HCT116 (cell line): Measurements from ENCODE around the gene ATG3. TPM values are rescaled to one million over a fixed set of nuclear protein-coding genes. Genes with fewer than 3 reads are reported as not detected.

Experiments
- ATAC-seq: fragments of 200-7000 bp; cut with Tn5 transposase; 2 replicates; pipeline ENCODE4 v1.9.1; 2020; ENCODE audit warnings: mild to moderate bottlenecking, moderate library complexity
- BruUV-seq: library from RNA; stranded (reverse); fragments of 400-500 nt; replicated peaks from 2 replicates; lab custom pipeline; 2021; lab: Mats Ljungman, UMichigan
- CTCF ChIA-PET: fragments of 300-600 bp; sonication (Branson Sonifier 250); formaldehyde crosslinking; loops from one replicate; lab custom pipeline; 2021; ENCODE audit warnings: antibody characterized with exemption; lab: Charles Lee
- POLR2A ChIA-PET: fragments of 300-600, 350-600 bp; sonication (Branson Sonifier 250); formaldehyde crosslinking; loops from one replicate; lab custom pipeline; 2021; ENCODE audit warnings: antibody characterized with exemption; lab: Charles Lee
- RAD21 ChIA-PET, 2 experiments: fragments of 300-600 bp; sonication (Branson Sonifier 250); formaldehyde crosslinking; loops; one replicate each; lab custom pipeline; 2023; ENCODE audit warnings: low total read pairs in 2 of 2; ENCODE audit not compliant: uncharacterized antibody in 2 of 2, unreplicated experiment in 2 of 2, low non-redundant PET in 1 of 2; lab: Charles Lee
- DNase-seq: peaks from one replicate; pipeline ENCODE4 v3.0.0-alpha.2; 2010; ENCODE audit warnings: low read depth, low spot score
- H2AFZ ChIP-seq: fragments of 200-600 bp; shearing (Covaris generic), sonication (generic); 2 replicates; pipeline ENCODE4 v1.6.1; 2017; ENCODE audit warnings: low read depth, mixed run types, mixed read lengths, antibody characterized with exemption, low read length; ENCODE audit not compliant: poor library complexity, severe bottlenecking
- H3K27ac ChIP-seq: 2 replicates; pipeline ENCODE4 v1.5.1; 2012; ENCODE audit warnings: low read depth, low read length
- H3K27me3 ChIP-seq: fragments of 200-600 bp; sonication (generic); 2 replicates; pipeline ENCODE4 v1.6.1; 2016; ENCODE audit warnings: mixed run types, low read length, mixed read lengths; ENCODE audit not compliant: insufficient read depth
- H3K36me3 ChIP-seq, 2 experiments: fragments of 200-500 bp in 1 of 2; fragments of 200-600 bp in 1 of 2; sonication (Bioruptor generic) in 1 of 2; sonication (generic) in 1 of 2; 2 replicates each; pipeline versions ENCODE4 v1.5.1 to v1.6.1; 2014 to 2016; ENCODE audit warnings: low read length in 2 of 2, inconsistent platforms in 1 of 2, mixed read lengths in 1 of 2, mixed run types in 1 of 2; ENCODE audit not compliant: insufficient read depth in 2 of 2, control insufficient read depth in 1 of 2
- H3K4me1 ChIP-seq, 2 experiments: fragments of 200-600 bp in 1 of 2; sonication (generic) in 1 of 2; 2 replicates each; pipeline versions ENCODE4 v1.5.1 to v1.6.1; 2012 to 2017; ENCODE audit warnings: low read length in 2 of 2, inconsistent platforms in 1 of 2, mild to moderate bottlenecking in 1 of 2, mixed read lengths in 1 of 2, mixed run types in 1 of 2, moderate library complexity in 1 of 2; ENCODE audit not compliant: insufficient read depth in 2 of 2, control insufficient read depth in 1 of 2
- H3K4me2 ChIP-seq: fragments of 200-600 bp; sonication (generic); 2 replicates; pipeline ENCODE4 v1.6.1; 2017; ENCODE audit warnings: mixed run types, low read length, mixed read lengths
- H3K4me3 ChIP-seq, 2 experiments: fragments of 200-600 bp in 1 of 2; sonication (generic) in 1 of 2; replicated peaks in 1 of 2; 2 replicates each; pipeline ENCODE4 v1.5.1; 2011 to 2016; ENCODE audit warnings: low read length in 2 of 2, control low read depth in 1 of 2, low read depth in 1 of 2, mild to moderate bottlenecking in 1 of 2, mixed read lengths in 1 of 2, mixed run types in 1 of 2
- H3K79me2 ChIP-seq: fragments of 200-600 bp; sonication (generic); 2 replicates; pipeline ENCODE4 v1.6.1; 2017; ENCODE audit warnings: mild to moderate bottlenecking, mixed run types, low read length, moderate library complexity, mixed read lengths; ENCODE audit not compliant: insufficient read depth
- H3K9ac ChIP-seq: fragments of 200-600 bp; sonication (generic); 2 replicates; pipeline ENCODE4 v1.6.1; 2016; ENCODE audit warnings: low read length, mixed read lengths
- H3K9me2 ChIP-seq: fragments of 200-600 bp; sonication (generic), shearing (Covaris generic); 2 replicates; pipeline ENCODE4 v1.6.1; 2017; ENCODE audit warnings: mixed run types, mild to moderate bottlenecking, moderate library complexity; ENCODE audit not compliant: insufficient read depth
- H3K9me3 ChIP-seq, 2 experiments: fragments of 200-500 bp in 1 of 2; fragments of 200-600 bp in 1 of 2; sonication (Bioruptor generic) in 1 of 2; sonication (generic) in 1 of 2; 2 replicates each; pipeline ENCODE4 v1.6.1; 2014 to 2017; ENCODE audit warnings: low read length in 2 of 2, mixed read lengths in 2 of 2, inconsistent platforms in 1 of 2, low read depth in 1 of 2, mild to moderate bottlenecking in 1 of 2, mixed run types in 1 of 2, moderate library complexity in 1 of 2; ENCODE audit not compliant: control insufficient read depth in 1 of 2, insufficient read depth in 1 of 2
- H4K20me1 ChIP-seq: fragments of 200-600 bp; sonication (generic), shearing (Covaris generic); 2 replicates; pipeline ENCODE4 v1.6.1; 2017; ENCODE audit warnings: mixed run types, mild to moderate bottlenecking, moderate library complexity; ENCODE audit not compliant: insufficient read depth
- ATF3 ChIP-seq: IDR thresholded peaks from 2 replicates; pipeline ENCODE4 v1.6.1; 2012
- CBX3 ChIP-seq: IDR thresholded peaks from 2 replicates; pipeline ENCODE4 v1.6.1; 2012; ENCODE audit warnings: low read depth
- CEBPB ChIP-seq: IDR thresholded peaks from 2 replicates; pipeline ENCODE4 v1.6.1; 2012; ENCODE audit warnings: low read depth
- CTCF ChIP-seq, 3 experiments: fragments of 200-600 bp in 1 of 3; sonication (generic) in 1 of 3; IDR thresholded peaks in 2 of 3; conservative IDR thresholded peaks in 1 of 3; 2 replicates each; pipeline ENCODE4 v1.5.1; 2012 to 2017; ENCODE audit warnings: low read depth in 2 of 3, low read length in 2 of 3, antibody characterized with exemption in 1 of 3, borderline replicate concordance in 1 of 3, control low read depth in 1 of 3, mild to moderate bottlenecking in 1 of 3, mixed read lengths in 1 of 3, mixed run types in 1 of 3, moderate library complexity in 1 of 3; ENCODE audit not compliant: insufficient read depth in 1 of 3
- EGR1 ChIP-seq: IDR thresholded peaks from 2 replicates; pipeline ENCODE4 v1.6.1; 2012; ENCODE audit warnings: low read depth
- ELF1 ChIP-seq: IDR thresholded peaks from 2 replicates; pipeline ENCODE4 v1.6.1; 2012; ENCODE audit warnings: low read depth, borderline replicate concordance
- JUND ChIP-seq: IDR thresholded peaks from 2 replicates; pipeline ENCODE4 v1.6.1; 2012
- POLR2AphosphoS5 ChIP-seq: IDR thresholded peaks from 2 replicates; pipeline ENCODE4 v1.6.1; 2011; ENCODE audit warnings: mild to moderate bottlenecking, low read depth, low read length, moderate library complexity
- RAD21 ChIP-seq: IDR thresholded peaks from 2 replicates; pipeline ENCODE4 v1.6.1; 2012; ENCODE audit warnings: low read depth, mild to moderate bottlenecking
- REST ChIP-seq: IDR thresholded peaks from 2 replicates; pipeline ENCODE4 v1.6.1; 2012; ENCODE audit warnings: low read depth
- SIN3A ChIP-seq: IDR thresholded peaks from 2 replicates; pipeline ENCODE4 v1.6.1; 2012; ENCODE audit warnings: low read depth
- SP1 ChIP-seq: IDR thresholded peaks from 2 replicates; pipeline ENCODE4 v1.6.1; 2012; ENCODE audit warnings: low read depth
- SRF ChIP-seq: IDR thresholded peaks from 2 replicates; pipeline ENCODE4 v1.6.1; 2012; ENCODE audit warnings: low read depth
- TCF7L2 ChIP-seq: IDR thresholded peaks from 2 replicates; pipeline ENCODE4 v1.7.0; 2011; ENCODE audit warnings: borderline replicate concordance, inconsistent platforms; ENCODE audit not compliant: insufficient read depth, insufficient read length; ENCODE audit errors: extremely low read depth
- ZFX ChIP-seq: fragments of 450-650 bp; IDR thresholded peaks from 2 replicates; pipeline ENCODE4 v1.6.1; 2017
- ZNF274 ChIP-seq: fragments of 200-500 bp; sonication (Bioruptor generic); IDR thresholded peaks from 2 replicates; pipeline ENCODE4 v1.6.1; 2014; ENCODE audit warnings: mild to moderate bottlenecking, low read depth, low read length, inconsistent platforms
- intact Hi-C: fragments of 100-400 bp; cut with micrococcal nuclease; formaldehyde crosslinking; loops from 2 replicates; pipeline ENCODE4 v1.10.0; 2022
- total RNA-seq: library from RNA; stranded (reverse); gene quantifications from one replicate; pipeline ENCODE4 v1.2.1, GENCODE V29; 2021; ENCODE audit not compliant: unreplicated experiment

Gene ATG3
- total RNA-seq, 1 experiment from 2014 or later: 56.4 TPM

- TF ChIP-seq REST (no peak), ATF3 (no peak), CTCF (IDR thresholded peaks at IDR 0.05 in 2 of 3, conservative IDR thresholded peaks at IDR 0.05 in 1 of 3; ENCODE audit: borderline replicate concordance in 1 of 3, insufficient read depth in 1 of 3, low read depth in 2 of 3, low read length in 2 of 3) (no peak)
- TF ChIP-seq, all 23 proteins: peak for 0
These were observed 10.9 kb upstream of the ATG3 start (continued) for GRCh38 chr3:112572701-112573100.

GRCh38 chr3:112569265-112569664 is 7.5 kb upstream of the ATG3 start:
- H3K9me2 ChIP-seq: no peaks in the 10 kb centered on the region
- BruUV-seq: no TSS peak
- DNase-seq (no peak), ATAC-seq (no peak)
- H4K20me1 ChIP-seq: no peaks in the 10 kb centered on the region
- H3K36me3 ChIP-seq: peaks cover 0 to 2% of the 10 kb centered on the region in 2 experiments; a peak in 1 of 4 replicates
- no peaks in the 10 kb centered on the region for H3K27me3 ChIP-seq
- ChIA-PET CTCF (interaction anchor here (1.3 kb wide), 2 partner anchors 13 to 458 kb away, joined by 3 to 7 read pairs; no protein-coding TSS in a partner anchor), RAD21 (no interaction called here), POLR2A (no interaction called here)
- no peak overlapping the region for H3K27ac ChIP-seq
- no peak overlapping the region for H3K4me2 ChIP-seq
- intact Hi-C loops: no loop called here
- H2AFZ ChIP-seq: no peak overlapping the region
- peaks cover 0 to 7% of the 10 kb centered on the region in 2 experiments; a peak in 1 of 4 replicates for H3K4me1 ChIP-seq
- no peaks in the 10 kb centered on the region for H3K79me2 ChIP-seq
- no peak overlapping the region for H3K4me3 ChIP-seq
- no peak overlapping the region for H3K9ac ChIP-seq
- no peaks in the 10 kb centered on the region for H3K9me3 ChIP-seq
- TF ChIP-seq RAD21: no peak
- no peak for TF ChIP-seq POLR2AphosphoS5
- no peak for TF ChIP-seq EGR1
- no peak for TF ChIP-seq CEBPB
- TF ChIP-seq CBX3: no peak
- TF ChIP-seq SIN3A: no peak
- TF ChIP-seq ZFX: no peak
- no peak for TF ChIP-seq ELF1
- no peak for TF ChIP-seq ATF3
- TF ChIP-seq JUND: no peak
- TF ChIP-seq SRF: no peak
- TF ChIP-seq TCF7L2: no peak
- TF ChIP-seq REST: no peak
- no peak for TF ChIP-seq SP1
- no peak for TF ChIP-seq ZNF274
